GM20431 (cell line): ENCODE data around the gene TUBA1B.
"Not testable (repeated sequence)": the region's sequence is repeated elsewhere in the genome, so short reads cannot be mapped to it uniquely, and the experiment has no call there.

Experiments used
- in situ Hi-C: fragments of 300-500 bp; cut with MseI, MboI; formaldehyde crosslinking; loops from one replicate; pipeline ENCODE4 v1.15.0; 2020; ENCODE audit warnings: low sequenced_read_pairs; ENCODE audit not compliant: unreplicated experiment

Gene TUBA1B

DNA sequence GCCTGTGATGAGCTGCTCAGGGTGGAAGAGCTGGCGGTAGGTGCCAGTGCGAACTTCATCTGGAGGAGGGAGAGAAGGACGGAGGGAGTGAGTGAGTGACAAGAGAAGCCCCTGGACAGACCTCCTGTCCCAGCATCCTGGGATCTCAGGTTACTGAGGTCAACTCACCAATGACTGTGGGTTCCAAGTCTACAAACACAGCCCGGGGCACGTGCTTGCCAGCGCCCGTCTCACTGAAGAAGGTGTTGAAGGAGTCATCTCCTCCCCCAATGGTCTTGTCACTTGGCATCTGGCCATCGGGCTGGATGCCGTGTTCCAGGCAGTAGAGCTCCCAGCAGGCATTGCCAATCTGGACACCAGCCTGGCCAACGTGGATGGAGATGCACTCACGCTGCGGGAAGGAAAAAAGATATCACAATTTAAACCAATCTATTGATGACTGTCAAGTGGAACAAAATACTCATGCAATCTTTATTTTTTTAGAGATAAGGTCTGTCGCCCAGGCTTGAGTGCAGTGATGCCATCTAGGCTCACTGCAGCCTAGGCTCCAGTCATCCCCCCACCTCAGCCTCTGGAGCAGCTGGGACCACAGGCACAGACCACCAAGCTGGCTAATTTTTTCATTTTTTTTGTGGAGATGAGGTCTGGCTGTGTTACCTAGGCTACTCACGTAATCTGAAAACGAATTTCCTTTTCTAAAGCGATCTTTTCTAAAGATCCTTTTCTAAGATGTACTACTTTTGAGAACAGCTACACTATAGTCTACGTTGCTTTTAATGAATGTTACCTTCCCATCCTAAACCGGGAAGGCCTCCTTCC is 1.7 kb downstream of the TUBA1B start:
- in situ Hi-C loops: no loop called here

DNA sequence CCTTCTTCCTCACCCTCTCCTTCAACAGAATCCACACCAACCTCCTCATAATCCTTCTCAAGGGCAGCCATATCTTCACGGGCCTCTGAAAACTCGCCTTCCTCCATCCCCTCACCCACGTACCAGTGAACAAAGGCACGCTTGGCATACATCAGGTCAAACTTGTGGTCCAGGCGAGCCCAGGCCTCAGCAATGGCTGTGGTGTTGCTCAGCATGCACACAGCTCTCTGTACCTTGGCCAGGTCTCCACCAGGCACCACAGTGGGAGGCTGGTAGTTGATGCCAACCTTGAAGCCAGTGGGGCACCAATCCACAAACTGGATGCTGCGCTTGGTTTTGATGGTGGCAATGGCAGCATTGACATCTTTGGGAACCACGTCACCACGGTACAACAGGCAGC is 3.2 kb downstream of the TUBA1B start:
- in situ Hi-C loops: not testable (repeated sequence)

GRCh38 chr12:49126852-49127763 is 4.1 kb downstream of the TUBA1B start:
- in situ Hi-C loops: no loop called here

- in situ Hi-C loops: no loop called here
These were observed 10.0 kb downstream of the TUBA1B start for GRCh38 chr12:49121047-49121696.

GRCh38 chr12:49111206-49111605 is 20.0 kb downstream of the TUBA1B start:
- in situ Hi-C loops: no loop called here

DNA sequence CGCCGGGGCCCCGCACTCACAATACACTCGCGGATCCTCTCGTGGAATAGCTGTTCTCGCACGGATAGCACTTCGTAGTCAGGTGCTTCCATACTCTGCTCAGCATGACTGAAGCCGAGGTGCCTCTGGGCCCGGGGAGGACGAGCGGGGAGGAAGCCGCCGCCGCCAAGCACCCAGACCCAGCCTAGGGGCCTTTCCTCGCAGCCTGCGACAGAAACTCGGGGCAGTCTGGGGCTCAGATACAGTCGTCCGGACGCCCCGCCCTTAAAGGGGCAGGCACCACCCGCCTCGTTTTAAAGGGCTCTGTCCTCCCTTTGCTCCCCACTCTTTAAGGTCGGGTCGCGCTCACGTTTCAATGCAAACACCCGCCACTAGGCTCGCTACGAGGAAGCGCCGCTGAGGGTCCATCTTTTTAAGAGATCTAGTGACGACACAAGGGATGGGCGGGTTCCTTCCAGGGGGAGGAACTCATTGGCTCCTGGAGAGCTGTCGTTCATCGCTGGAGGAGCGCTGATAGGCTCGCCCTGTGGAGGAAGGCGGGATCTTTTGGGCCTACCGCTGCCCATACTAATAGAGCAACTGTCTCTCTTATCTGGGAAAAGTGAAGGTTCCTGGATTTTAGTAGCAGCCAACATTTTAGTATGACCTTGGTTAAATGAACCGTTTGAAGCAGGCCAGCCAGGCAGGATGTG is 20.6 kb downstream of the TUBA1B start, which contains the start of gene LMBR1L:
TSS of gene LMBR1L (minus strand) at position 384 of the 692 bp plus-strand sequence. CDS start at position 92, 292 bp downstream.
- in situ Hi-C loops: no loop called here

- in situ Hi-C loops: no loop called here
These were observed 21.3 kb downstream of the TUBA1B start for GRCh38 chr12:49109641-49110463.

- in situ Hi-C loops: no loop called here
These were observed 22.2 kb downstream of the TUBA1B start for GRCh38 chr12:49108958-49109404.

DNA sequence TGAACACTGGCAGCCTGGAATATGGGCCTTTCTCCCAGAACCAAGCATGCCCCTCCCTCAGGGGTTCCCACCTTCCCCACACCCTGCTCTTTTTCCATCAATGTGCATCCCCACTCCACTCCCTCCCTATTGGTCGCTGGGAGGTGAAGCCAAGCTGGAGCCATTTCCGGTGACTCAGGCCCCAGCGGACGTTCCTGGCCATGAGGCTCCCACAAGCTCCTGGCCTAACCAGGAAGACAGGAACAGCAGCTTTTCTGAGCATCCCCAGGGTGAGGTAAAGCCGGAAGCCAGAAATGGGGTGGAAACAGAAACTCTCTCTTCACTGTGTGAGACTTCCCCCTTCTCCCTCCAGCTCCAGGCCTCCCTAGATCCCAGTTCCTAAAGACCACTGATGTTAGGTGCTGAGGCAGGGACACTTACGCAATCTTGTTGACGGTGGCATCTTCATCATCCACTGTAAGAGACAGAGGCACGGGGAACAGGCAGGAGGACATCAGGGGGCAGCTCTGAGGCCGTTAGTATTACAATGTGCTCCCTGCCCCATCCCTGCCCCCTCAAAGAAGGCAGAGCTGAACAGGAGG is 25.6 kb downstream of the TUBA1B start:
- in situ Hi-C loops: no loop called here

DNA sequence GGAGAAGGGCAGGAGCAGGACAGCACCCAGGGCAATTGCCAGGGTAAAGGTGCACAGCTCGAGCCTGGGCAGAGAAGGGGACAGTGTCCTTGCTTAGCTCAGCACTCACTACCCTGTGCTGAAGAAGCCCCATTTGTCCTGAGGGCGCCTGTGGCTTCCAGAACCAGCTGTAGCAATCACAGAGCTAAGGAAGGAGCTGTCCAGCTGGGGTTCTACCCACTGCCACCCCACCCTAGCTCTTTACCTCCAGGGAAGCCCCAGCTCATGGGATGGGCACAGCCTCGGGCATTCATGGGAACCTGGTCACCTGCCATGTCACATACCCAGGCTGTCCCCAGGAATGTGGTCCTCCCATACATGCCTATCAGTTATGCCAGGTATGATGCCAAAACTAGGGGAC is 26.4 kb downstream of the TUBA1B start:
- in situ Hi-C loops: no loop called here

DNA sequence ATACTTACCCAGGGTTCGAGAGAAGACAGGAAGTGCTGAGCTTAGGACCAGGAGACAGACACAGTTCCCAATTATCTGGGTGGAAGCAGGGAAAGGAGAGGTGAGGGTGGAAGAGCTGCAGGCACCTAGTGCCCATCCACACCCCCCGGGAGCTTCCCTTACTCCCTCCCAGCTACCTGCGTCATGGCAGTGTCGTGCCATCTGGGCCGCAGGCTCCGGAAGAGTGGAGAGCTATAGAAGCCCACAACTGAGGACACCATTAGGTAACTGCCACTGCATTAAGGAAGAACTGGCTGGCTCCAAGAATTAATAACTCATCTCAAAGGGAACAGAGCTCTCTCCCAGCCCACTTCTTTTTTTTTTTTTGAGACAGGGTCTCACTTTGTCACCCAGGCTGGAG is 30.8 kb downstream of the TUBA1B start:
- in situ Hi-C loops: no loop called here

DNA sequence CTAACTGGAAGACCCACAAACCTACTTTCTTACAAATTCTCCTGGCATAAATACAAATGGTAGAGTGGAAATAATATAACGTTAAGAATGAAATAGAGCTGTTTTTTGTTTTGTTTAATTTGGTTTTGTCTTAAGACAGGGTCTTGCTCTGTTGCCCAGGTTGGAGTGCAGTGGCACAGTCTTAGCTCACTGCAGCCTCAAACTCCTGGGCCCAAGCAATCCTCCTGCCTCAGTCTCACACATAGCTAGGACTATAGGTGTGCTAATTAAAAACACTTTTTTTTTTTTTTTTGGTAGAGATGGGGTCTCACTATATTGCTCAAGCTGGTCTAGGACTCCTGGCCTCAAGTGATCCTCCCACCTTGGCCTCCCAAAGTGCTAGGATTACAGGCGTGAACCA is 32.5 kb downstream of the TUBA1B start:
- in situ Hi-C loops: no loop called here

DNA sequence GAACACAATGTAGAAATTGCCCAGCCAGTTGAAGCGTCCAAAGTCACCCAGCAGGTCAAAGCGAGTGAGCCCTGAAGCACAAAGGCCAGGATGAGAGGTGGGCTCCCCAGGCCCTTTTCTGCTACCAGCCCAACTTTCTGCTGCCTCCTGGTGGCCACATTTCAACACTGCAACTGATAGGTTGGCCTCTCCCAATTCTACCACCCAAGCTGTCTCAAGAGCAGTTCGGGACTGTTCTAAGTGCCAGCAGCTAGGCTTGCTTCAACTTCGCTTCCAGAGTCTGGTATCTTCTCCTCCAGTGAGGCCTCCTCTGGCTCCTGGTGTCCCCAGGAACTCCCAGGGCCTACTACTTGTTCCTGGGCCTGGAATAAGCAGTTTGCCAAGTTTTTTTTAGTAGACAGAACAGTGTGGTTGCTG is 33.2 kb downstream of the TUBA1B start:
- in situ Hi-C loops: no loop called here

- in situ Hi-C loops: no loop called here
These were observed 33.8 kb downstream of the TUBA1B start for GRCh38 chr12:49097381-49097780.

GRCh38 chr12:49094975-49095365 is 36.2 kb downstream of the TUBA1B start:
- in situ Hi-C loops: no loop called here

- in situ Hi-C loops: no loop called here
These were observed 36.8 kb downstream of the TUBA1B start, which contains the start of gene DHH for GRCh38 chr12:49094160-49094974. DHH (minus strand) TSS chr12:49094801; CDS start chr12:49094512, 289 bp downstream.

GRCh38 chr12:49093792-49094159 is 37.4 kb downstream of the TUBA1B start:
- in situ Hi-C loops: no loop called here
